GM18951 (cell line): Measurements from ENCODE around the gene WDFY2.
"Not testable (repeated sequence)": the region's sequence is repeated elsewhere in the genome, so short reads cannot be mapped to it uniquely, and the experiment has no call there.

Experiments used
- POLR2A ChIP-seq: IDR thresholded peaks from 4 replicates; pipeline ENCODE4 v1.6.1; 2011; ENCODE audit warnings: mild to moderate bottlenecking; ENCODE audit not compliant: insufficient read length, insufficient read depth; ENCODE audit errors: extremely low read depth
- in situ Hi-C: fragments of 300-500 bp; cut with MboI; formaldehyde crosslinking; loops from one replicate; pipeline ENCODE4 v1.12.0; 2022; ENCODE audit warnings: low sequenced_read_pairs, mixed read lengths, inconsistent platforms; ENCODE audit not compliant: unreplicated experiment

WDFY2 gene

DNA sequence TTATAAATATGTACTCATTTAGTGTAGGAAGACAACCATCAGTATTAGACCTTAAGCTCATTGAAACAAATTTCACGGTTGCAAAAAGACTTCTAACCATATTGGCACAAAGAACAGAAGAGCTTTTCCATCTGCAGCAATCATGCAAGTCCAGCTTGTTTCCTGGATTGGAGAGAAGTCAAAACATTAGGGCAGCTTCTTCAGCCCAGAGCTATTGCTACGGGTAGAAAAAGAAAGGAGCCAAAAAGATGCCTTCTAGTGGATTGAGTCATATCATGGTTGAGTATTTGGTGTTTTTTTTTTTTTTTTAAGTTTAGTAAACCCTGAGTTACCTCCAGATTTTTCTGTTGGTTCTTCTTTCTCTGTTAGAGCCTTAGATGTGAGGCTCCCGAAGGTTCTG lies 99.8 kb downstream of the WDFY2 start:
- in situ Hi-C loops = no loop called here
- no peak for TF ChIP-seq POLR2A

DNA sequence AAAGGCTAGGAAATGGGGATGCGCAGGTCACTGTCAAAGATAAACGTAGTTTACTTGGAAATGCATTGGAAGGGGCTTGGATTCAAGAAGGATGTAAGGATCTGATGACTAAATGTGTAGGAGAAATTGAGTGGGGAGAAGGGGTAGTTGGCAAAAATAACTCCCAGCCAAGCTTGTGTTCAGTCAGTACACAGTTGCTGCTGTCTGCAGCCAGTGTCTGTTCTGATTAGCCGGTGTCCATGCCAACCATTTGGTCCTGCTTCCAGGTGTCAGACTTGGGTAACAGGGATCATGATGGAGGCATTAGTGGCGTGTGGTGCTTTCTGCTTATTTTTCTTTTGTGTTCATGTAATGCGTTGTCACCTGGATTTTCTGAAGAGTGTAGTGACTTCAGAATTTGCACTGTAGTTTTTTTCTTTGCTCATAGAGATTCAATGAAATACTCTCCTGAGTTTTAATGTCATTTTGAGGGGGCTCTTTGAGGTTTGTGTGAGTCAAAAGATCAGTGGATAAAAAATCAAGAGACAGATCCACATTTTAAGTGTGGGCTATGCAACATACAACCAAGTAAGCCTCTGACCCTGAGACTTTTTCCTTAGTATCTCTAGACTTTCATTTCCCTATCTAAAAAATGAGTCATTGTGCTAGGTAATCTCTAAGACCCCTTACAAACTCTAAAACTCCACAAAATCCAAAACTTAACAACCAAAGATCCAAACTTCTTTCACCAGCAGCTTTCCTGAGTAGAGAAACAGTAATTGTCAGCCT lies 103.9 kb downstream of the WDFY2 start:
- in situ Hi-C loops = no loop called here
- TF ChIP-seq POLR2A = no peak

- TF ChIP-seq POLR2A = no peak
- in situ Hi-C loops = no loop called here
These were observed 104.8 kb downstream of the WDFY2 start for GRCh38 chr13:51688937-51689662.

DNA sequence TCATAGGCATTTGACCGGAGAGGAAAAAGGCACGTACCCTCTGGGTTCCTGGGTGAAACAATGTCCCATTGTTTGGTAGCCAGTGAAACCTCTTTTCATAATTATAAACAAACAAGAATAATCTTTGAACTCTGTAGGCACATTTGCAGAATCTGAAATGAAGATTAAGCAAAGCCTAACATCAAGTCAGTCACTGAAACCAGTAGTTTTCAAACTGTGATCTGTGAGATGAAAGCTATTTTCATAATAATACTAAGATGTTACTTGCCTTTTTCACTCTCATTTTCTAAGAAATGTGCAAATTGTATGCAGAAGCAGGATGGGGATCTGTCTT lies 105.4 kb downstream of the WDFY2 start:
- no peak for TF ChIP-seq POLR2A
- in situ Hi-C loops = no loop called here

DNA sequence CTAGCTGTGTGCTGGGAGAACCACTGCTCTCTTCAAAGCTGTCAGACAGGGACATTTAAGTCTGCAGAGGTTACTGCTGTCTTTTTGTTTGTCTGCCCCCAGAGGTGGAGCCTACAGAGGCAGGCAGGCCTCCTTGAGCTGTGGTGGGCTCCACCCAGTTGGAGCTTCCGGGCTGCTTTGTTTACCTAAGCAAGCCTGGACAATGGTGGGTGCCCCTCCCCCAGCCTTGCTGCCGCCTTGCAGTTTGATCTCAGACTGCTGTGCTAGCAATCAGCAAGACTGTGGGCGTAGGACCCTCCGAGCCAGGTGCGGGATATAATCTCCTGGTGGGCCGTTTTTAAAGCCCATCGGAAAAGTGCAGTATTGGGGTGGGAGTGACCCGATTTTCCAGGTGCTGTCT lies 111.4 kb downstream of the WDFY2 start:
- in situ Hi-C loops = not testable (repeated sequence)

GRCh38 chr13:51697181-51697580 lies 112.9 kb downstream of the WDFY2 start:
- in situ Hi-C loops = no loop called here
- TF ChIP-seq POLR2A = no peak

DNA sequence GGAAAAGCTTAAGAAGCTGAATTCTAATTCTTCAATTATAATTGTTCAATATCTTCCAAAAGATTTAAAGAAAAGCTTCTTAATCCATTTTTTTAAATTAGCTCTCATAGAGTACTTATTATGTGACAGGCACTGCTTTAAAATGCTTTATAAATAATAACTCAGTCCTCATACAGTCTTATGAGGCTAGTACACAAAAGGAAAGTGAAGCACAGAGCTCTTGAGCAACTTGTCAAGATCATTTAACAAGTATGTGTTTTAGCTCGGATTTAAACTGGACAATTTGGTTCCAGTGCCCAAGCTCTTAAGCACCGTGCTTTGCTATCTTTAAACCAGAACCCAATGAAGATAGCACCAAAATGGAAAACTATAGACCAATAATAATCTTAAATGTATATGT lies 113.6 kb downstream of the WDFY2 start:
- in situ Hi-C loops = no loop called here
- TF ChIP-seq POLR2A = no peak

- in situ Hi-C loops = no loop called here
These were observed 114.1 kb downstream of the WDFY2 start for GRCh38 chr13:51698352-51698751.

DNA sequence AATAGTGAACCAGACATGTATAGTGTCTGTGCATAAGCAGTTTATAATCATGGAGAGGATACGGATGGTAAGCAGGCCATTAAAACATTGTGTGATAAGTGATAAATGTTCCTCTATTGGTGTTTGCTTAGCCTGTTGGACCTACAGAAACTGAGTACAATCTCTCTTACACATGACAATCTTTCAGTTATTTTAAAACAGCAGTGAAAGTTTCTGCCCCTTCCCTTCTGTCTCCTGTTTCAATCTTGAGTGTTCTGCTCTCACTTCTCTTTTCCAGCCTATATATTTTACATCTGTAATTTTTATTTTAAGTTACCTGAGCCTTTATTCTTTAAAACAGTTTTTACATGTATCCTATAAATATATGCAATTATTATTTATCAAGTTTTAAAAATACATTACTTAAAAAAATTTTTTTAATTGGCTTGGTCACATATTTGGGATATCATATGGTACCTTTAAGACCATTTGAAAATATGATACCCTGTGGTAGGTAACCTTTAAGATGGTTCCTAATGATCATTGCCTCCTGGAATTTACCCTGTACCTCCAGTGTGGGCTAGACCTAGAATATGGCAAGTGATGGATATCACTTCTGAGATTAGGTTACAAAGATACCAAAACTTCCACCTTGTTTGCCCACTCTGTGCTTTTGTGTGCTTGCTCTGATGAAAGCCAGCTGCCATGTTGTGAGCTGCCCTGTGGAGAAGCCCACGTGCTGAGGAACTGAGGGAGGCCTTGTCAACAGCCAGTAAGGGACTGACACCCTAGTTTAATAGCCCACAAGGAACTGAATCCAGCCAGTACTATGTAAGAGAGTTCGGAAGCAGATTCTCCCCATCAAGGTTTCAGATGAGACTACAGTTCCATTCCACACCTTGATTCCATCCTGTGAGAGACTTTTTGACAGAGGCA lies 120.4 kb downstream of the WDFY2 start:
- in situ Hi-C loops = no loop called here

More at GRCh38 chr13:51698352-51698751, 114.1 kb downstream of the WDFY2 start:
- no peak for TF ChIP-seq POLR2A

GRCh38 chr13:51707461-51707860 lies 123.2 kb downstream of the WDFY2 start:
- TF ChIP-seq POLR2A = no peak
- in situ Hi-C loops = no loop called here

More for the DNA sequence above, 120.4 kb downstream of the WDFY2 start:
- TF ChIP-seq POLR2A = no peak

DNA sequence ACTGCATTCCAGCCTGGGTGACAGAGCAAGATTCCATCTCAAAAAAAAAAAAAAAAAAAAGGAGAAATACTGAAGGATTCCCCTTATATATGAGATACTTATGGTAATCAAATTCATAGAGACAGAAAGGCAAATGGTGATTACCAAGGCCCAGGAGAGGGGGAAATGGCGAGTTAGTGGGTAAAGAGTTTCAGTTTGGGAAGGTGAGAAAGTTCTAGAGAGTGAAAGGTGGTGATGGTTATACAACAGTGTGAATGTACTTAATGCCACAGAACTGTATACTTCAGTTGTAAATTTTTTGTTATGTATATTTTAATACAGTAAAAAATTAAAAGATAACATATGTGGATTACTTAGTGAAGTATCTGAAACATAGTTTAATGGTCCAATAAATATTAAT lies 129.5 kb downstream of the WDFY2 start:
- in situ Hi-C loops = no loop called here
- TF ChIP-seq POLR2A = no peak

DNA sequence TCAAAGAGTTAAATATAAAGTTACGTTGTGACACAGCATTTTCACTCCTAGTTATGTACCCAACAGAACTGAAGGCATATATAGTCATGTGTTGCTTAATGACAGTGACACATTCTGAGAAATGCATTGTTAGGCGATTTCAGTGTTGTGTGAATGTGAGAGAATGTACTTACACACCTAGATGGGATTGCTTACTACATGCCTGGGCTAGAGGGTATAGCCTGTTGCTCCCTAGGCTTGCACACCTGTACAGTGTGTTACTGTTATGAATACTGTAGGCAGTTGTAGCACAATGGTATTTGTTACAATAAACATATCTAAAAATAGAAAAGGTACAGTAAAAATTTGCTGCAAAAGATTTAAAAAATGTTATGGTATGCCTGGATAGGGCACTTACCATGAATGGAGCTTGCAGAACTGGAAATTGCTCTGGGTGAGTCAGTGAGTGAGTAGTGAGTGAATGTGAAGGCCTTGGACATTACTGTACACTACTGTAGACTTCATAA lies 130.5 kb downstream of the WDFY2 start:
- no peak for TF ChIP-seq POLR2A
- in situ Hi-C loops = no loop called here

- TF ChIP-seq POLR2A = no peak
- in situ Hi-C loops = no loop called here
These were observed 131.4 kb downstream of the WDFY2 start for GRCh38 chr13:51715613-51716012.
